ENCODE measurements around the gene CLEC17A.
A peak's percentile ranks its signal among the peaks of the same experiment; 100 is the strongest.
"Not testable (repeated sequence)": the region's sequence is repeated elsewhere in the genome, so short reads cannot be mapped to it uniquely, and the experiment has no call there.

The CLEC17A gene

DNA sequence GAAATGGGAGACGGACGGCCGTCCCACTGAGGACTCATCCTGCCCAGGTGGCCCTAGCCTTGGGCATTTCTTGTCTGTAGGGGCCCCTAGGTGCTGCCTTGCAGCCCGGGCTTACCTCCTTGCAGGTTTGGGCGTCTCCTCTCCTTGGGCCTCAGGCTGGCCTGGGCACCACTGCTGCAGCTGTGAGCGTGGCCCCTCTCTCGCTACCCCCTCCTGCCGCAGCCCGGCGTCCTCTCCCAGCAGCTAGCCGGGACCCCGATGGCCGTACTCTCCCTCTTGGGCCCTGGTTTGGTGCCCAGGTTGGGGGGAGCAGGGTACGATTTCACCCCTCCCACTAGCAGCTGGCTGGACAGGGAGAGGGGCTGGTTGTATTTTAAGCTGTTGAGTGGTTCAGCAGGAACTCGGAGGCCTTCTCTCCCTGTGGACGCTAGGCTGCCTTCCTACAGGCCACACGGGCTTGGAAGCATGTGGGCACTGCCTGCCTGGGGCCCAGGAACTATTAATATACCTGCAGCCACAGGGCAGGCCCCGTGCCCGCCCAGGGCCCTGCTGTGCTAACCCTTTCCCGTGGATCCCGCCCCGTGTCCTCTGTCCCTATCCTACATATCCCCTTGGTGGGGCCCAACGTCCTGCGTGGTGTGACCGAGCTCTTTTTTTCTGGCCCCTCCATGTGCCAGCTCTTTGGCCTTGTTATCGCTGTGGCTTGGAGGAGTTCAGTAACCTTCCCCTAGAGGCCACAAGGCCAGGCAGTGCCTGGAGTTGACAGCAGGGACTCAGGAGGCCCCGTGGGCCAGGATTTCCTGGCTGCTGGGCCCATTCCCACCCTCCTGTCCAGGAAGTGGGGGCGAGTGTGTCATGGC lies 22.7 kb upstream of the CLEC17A start:
- no peak for DNase-seq

GRCh38 chr19:14560776-14561108 lies 22.1 kb upstream of the CLEC17A start:
- no peak for DNase-seq

DNA sequence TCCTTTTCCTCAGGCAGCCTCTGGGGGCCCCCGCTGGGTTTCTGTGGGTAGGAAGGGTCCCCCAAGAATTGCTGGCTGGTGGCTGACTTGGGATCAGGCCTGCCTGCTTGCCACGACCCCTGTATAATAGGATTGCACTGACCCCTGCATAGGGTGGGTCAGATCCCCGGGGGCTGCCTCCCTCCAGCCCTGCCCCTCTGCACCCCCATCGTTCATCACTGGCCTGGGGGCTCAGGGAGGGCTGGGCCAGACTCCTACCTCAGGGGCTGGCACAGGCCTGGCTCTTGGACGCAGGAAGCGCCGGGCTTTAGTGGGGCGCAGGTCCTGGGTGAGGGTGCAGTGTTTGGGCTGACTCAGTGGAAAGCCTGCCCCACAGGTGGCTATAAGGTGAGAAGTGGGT lies 21.6 kb upstream of the CLEC17A start:
- DNase-seq = no peak

- DNase-seq = no peak
Observed at GRCh38 chr19:14561847-14562351, 21.0 kb upstream of the CLEC17A start.

DNA sequence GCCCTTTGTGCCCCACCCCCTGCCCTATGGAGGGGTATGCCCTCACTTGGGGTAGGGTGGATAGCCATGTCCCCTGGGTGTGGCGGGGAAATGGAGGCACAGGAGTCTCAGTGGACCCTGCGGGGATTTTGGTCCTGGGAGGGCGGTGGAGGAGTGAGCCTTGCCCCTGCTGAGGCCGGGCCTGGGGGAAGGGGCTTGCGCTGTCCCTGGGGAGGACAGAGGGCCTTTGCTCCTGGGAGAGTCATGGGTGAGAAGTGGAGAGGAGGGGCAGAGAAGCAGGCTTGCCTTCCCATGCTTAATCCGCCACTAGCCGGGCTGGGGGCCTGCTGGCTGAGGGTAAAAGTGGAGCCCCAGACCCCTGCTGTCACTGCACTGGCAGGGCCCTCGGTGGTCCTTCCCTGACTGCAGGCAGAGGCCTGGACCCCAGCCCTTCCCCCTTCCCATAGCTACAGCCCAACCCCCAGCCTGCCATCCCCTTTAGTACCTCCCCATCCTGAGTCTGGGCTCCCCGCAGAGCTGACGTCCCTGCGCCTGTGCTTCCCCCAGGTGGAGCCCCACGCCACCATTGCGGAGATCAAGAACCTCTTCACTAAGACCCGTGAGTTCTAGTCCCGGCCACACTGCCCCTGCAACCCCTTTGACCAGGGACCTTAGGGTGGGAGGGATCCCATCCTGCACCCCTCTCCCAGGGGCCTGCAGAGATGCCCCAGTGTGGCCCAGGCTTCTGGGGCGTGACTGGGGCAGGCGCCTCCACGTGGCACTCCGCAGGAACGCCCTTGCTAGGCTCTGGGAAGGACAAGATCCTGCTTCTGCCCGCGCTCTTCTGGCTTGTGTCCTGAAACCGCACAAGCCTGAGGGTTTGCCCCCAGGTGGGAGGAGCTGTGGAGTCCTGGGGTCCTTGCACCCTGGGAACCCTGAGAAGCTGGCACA lies 20.0 kb upstream of the CLEC17A start:
- DNase-seq = no peak

DNA sequence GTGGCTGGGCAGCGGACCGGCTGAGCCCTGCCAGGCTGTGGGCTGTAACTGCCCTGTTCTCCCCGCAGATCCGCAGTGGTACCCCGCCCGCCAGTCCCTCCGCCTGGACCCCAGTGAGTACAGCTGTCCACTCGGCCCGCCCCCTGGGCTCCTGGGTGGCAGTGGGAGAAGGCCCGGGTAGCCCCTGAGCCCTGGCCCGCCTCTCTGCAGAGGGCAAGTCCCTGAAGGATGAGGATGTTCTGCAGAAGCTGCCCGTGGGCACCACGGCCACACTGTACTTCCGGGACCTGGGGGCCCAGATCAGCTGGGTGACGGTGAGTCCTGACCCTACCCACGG lies 19.3 kb upstream of the CLEC17A start:
- no peak for DNase-seq

DNA sequence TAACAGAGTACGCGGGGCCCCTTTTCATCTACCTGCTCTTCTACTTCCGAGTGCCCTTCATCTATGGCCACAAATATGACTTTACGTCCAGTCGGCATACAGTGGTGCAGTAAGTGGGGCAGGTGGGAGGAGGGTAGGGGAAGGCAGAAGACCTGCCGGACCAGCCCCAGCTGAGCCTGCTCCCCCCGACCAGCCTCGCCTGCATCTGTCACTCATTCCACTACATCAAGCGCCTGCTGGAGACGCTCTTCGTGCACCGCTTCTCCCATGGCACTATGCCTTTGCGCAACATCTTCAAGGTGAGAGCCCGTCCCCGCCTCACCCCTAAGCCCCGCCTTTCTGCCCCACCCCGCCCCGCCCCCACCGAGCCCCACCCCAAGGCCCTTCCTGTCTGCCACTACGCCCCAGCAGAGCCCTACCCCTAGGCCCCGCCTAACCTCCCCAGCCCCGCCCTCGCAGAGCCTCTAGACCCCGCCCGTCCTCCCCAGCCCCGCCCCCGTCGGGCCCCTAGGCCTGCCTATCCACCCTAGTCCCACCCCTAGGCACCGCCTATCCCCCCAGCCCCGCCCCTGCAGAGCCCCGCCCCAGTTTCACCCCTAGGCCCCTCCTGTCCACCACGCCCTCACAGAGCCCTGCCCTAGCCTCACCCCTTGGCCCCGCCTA lies 18.8 kb upstream of the CLEC17A start:
- peak; percentile 47 for DNase-seq

GRCh38 chr19:14564652-14565297 lies 18.1 kb upstream of the CLEC17A start:
- not testable (repeated sequence) for DNase-seq

DNA sequence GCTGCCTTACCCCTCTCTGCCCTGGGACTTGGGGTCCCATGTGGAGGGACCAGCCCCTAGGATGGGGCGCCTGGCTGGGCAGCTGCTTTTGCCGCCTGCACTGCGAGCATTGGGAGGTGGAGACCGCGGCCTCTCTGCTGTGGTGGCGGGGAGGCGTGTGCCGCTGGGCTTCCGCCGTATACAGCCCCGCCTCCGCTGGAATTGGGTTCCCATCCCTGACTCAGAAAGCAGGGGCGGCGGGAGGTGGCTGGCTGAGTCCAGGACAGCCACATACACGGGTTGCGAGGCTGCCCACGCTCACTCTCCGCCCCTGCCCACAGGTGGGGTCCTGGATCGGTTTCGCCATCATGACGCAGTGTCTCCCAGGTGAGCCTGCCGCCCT lies 17.6 kb upstream of the CLEC17A start:
- DNase-seq = no peak

- no peak for DNase-seq
Observed at GRCh38 chr19:14565765-14566711, 16.8 kb upstream of the CLEC17A start.

GRCh38 chr19:14566712-14567077 lies 16.2 kb upstream of the CLEC17A start:
- DNase-seq = no peak

- no peak for DNase-seq
Observed at GRCh38 chr19:14567079-14567478, 15.8 kb upstream of the CLEC17A start.

- no peak for DNase-seq
Observed at GRCh38 chr19:14570864-14571527, 11.9 kb upstream of the CLEC17A start.

GRCh38 chr19:14571695-14572490 lies 11.0 kb upstream of the CLEC17A start, which contains the start of gene NDUFB7:
TSS of gene NDUFB7 (minus strand) at chr19:14572066. CDS start at chr19:14572000, 66 bp downstream.
- DNase-seq = peak; percentile 84

DNA sequence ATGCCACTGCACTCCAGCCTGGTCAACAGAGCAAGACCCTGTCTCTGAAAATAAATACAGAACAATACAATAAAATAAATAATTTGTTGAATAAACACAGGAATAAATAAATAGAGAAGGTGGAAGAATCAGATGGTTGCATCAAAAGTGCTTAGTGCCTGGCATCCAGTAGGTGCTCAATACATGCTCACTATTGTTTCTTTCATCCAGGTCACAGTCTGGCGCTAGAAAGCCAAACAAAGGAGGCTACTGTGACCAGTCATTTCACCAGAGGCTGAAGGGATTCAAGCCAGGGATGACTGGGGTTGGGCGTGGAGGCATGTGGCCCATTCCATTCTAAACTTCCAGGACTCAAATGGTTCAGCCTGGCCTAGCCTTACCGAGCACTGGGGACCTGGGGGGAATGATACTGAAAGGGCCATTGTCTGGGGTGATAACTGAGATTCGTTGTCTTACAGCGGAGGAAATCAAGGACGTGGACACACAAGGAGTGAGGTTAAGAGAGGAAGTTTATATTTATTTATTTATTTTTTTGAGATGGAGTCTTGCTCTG lies 7.4 kb upstream of the CLEC17A start:
- DNase-seq = no peak

GRCh38 chr19:14576363-14576762 lies 6.5 kb upstream of the CLEC17A start:
- no peak for DNase-seq

GRCh38 chr19:14577264-14577663 lies 5.6 kb upstream of the CLEC17A start:
- no peak for DNase-seq

DNA sequence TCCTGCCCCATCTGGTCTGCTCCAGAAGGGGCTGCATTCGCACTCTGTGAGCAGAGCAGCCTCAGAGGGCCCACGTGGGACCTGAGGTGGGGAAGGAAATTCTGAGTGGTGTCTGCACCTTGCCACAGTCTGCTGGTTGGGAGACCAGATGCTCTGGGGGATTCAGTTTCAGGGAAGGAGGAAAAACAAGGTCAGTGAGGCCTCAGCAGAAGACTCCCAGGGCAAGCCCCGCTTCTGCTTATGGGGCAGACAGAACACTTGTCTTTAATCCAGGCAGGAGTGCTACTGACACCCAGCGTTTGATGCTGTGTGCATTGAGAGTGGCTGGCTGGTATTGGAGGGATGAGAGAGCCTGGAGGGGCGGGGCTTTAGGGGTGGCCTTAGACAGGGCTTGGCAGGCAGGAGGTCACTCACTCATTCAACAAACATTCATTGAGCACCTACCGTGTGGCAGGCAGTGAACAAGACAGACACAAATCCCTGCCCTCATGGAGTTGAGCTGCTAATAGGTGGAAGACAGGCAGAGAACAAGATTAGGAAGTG lies 4.9 kb upstream of the CLEC17A start:
- DNase-seq = no peak

DNA sequence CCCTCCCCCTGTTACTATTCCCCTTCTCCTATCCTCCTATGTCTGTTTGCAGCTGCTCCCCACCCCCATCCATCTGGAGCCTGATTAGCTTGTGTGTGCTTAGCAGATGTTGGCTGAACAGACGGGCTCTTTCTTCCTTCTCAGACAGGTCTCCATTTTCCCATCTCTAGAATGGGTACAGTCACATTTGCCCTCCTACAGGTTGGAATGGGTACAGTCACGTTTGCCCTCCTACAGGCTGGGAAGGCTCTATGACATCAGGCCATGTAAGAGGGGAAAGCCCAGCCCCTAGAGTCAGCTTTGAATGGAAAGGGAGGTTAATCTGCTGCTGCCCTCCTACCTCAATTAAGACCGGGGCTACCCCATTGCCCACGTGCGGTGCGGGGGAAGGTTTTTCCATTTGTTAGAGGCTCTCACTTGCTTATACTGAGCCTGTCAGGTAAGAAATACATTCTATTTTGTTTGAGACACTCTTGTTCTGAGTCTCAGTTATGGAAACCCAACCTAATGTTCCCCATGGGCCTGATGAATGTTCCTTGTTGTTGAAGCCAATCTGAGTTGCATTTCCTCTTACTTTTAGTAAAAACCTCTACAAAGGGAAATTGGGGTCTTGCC lies 2.2 kb upstream of the CLEC17A start:
- peak; percentile 53 for DNase-seq
